IMR-90 (cell line): ENCODE data around the gene PLD6. TPM values are rescaled to one million over a fixed set of nuclear protein-coding genes. Genes with fewer than 3 reads are reported as not detected.

Experiments
- ATAC-seq: fragments of 200-7000 bp; cut with Tn5 transposase; 2 replicates; pipeline ENCODE4 v1.9.1; 2020; ENCODE audit warnings: low read depth, mild to moderate bottlenecking, moderate library complexity
- BruUV-seq: library from RNA; stranded (reverse); fragments of 400-500 nt; replicated peaks from 2 replicates; lab custom pipeline; 2021; lab: Mats Ljungman, UMichigan
- CTCF ChIA-PET: fragments of 300-600 bp; formaldehyde crosslinking; extraction: SDS; loops from one replicate; lab custom pipeline; 2021; ENCODE audit warnings: antibody characterized with exemption; lab: Yijun Ruan, JAX
- POLR2A ChIA-PET: fragments of 300-600 bp; sonication (Branson Sonifier 250); formaldehyde crosslinking; loops from one replicate; lab custom pipeline; 2022; ENCODE audit warnings: antibody characterized with exemption; ENCODE audit not compliant: unreplicated experiment; lab: Charles Lee
- DNase-seq: peaks from one replicate; pipeline ENCODE4 v3.0.0; 2013
- H2AFZ ChIP-seq: replicated peaks from 2 replicates; pipeline ENCODE3; 2013; ENCODE audit warnings: low read length, mild to moderate bottlenecking; ENCODE audit not compliant: poor library complexity
- H2AK5ac ChIP-seq: 2 replicates; pipeline ENCODE4 v1.6.1; 2013; ENCODE audit warnings: low read depth, low read length, inconsistent platforms
- H2AK9ac ChIP-seq: replicated peaks from 2 replicates; pipeline ENCODE3; 2013; ENCODE audit warnings: mild to moderate bottlenecking, low read depth, low read length, moderate library complexity; ENCODE audit not compliant: poor library complexity
- H2BK120ac ChIP-seq: 2 replicates; pipeline ENCODE4 v1.6.1; 2013; ENCODE audit warnings: low read depth, low read length, inconsistent platforms
- H2BK15ac ChIP-seq: 3 replicates; pipeline ENCODE4 v1.6.1; 2013; ENCODE audit warnings: low read depth, low read length, inconsistent platforms
- H2BK20ac ChIP-seq: 2 replicates; pipeline ENCODE4 v1.6.1; 2013; ENCODE audit warnings: low read depth, mild to moderate bottlenecking, inconsistent platforms, low read length, moderate library complexity
- H2BK5ac ChIP-seq: 2 replicates; pipeline ENCODE4 v1.6.1; 2013; ENCODE audit warnings: mild to moderate bottlenecking, low read depth, low read length, inconsistent platforms; ENCODE audit not compliant: poor library complexity, severe bottlenecking
- H3K14ac ChIP-seq: replicated peaks from 2 replicates; pipeline ENCODE4 v1.6.1; 2013; ENCODE audit warnings: low read depth, low read length, inconsistent platforms
- H3K18ac ChIP-seq: 2 replicates; pipeline ENCODE4 v1.6.1; 2013; ENCODE audit warnings: low read depth, low read length, control low read depth
- H3K23ac ChIP-seq: 2 replicates; pipeline ENCODE4 v1.6.1; 2013; ENCODE audit warnings: low read depth, low read length, inconsistent platforms
- H3K27ac ChIP-seq: 2 replicates; pipeline ENCODE4 v1.5.1; 2013; ENCODE audit warnings: mild to moderate bottlenecking, control low read depth, low read length; ENCODE audit not compliant: insufficient read depth
- H3K27me3 ChIP-seq: 2 replicates; pipeline ENCODE4 v1.6.1; 2013; ENCODE audit warnings: low read length; ENCODE audit not compliant: control insufficient read depth, insufficient read depth
- H3K36me3 ChIP-seq: 2 replicates; pipeline ENCODE4 v1.6.1; 2013; ENCODE audit warnings: low read length, mixed read lengths; ENCODE audit not compliant: control insufficient read depth, insufficient read depth
- H3K4ac ChIP-seq: 2 replicates; pipeline ENCODE4 v1.6.1; 2013; ENCODE audit warnings: low read depth, low read length, inconsistent platforms
- H3K4me1 ChIP-seq: 2 replicates; pipeline ENCODE4 v1.6.1; 2013; ENCODE audit warnings: low read length, mixed read lengths; ENCODE audit not compliant: control insufficient read depth, insufficient read depth
- H3K4me2 ChIP-seq: 2 replicates; pipeline ENCODE4 v1.6.1; 2013; ENCODE audit warnings: low read depth, mild to moderate bottlenecking, control low read depth, low read length, moderate library complexity
- H3K4me3 ChIP-seq: 2 replicates; pipeline ENCODE4 v1.5.1; 2013; ENCODE audit warnings: low read depth, mild to moderate bottlenecking, control low read depth, low read length, moderate library complexity; ENCODE audit not compliant: insufficient read depth
- H3K56ac ChIP-seq: 2 replicates; pipeline ENCODE4 v1.6.1; 2013; ENCODE audit warnings: low read length, inconsistent platforms; ENCODE audit not compliant: insufficient read depth; ENCODE audit errors: extremely low read depth
- H3K79me1 ChIP-seq, 2 experiments: 2 replicates each; pipeline ENCODE4 v1.6.1; 2013; ENCODE audit warnings: low read length in 2 of 2, inconsistent platforms in 1 of 2, low read depth in 1 of 2
- H3K9ac ChIP-seq: 2 replicates; pipeline ENCODE4 v1.6.1; 2013; ENCODE audit warnings: low read depth, low read length, control low read depth
- H3K9me1 ChIP-seq: 2 replicates; pipeline ENCODE4 v1.6.1; 2013; ENCODE audit warnings: low read length, inconsistent platforms; ENCODE audit not compliant: insufficient read depth
- H3K9me3 ChIP-seq: 2 replicates; pipeline ENCODE4 v1.6.1; 2013; ENCODE audit warnings: low read length; ENCODE audit not compliant: control insufficient read depth, insufficient read depth
- H4K20me1 ChIP-seq: 2 replicates; pipeline ENCODE4 v1.6.1; 2013; ENCODE audit warnings: low read length, inconsistent platforms; ENCODE audit not compliant: insufficient read depth
- H4K5ac ChIP-seq: 2 replicates; pipeline ENCODE4 v1.6.1; 2013; ENCODE audit warnings: mild to moderate bottlenecking, low read depth, low read length, control low read depth
- H4K8ac ChIP-seq, 2 experiments: 2 replicates each; pipeline ENCODE4 v1.6.1; 2013; ENCODE audit warnings: low read depth in 2 of 2, low read length in 2 of 2, control low read depth in 1 of 2, inconsistent platforms in 1 of 2
- H4K91ac ChIP-seq: 2 replicates; pipeline ENCODE4 v1.6.1; 2013; ENCODE audit warnings: low read depth, low read length, inconsistent platforms; ENCODE audit not compliant: insufficient read depth
- BHLHE40 ChIP-seq: fragments of 150-350 bp; IDR thresholded peaks from 2 replicates; pipeline ENCODE4 v1.6.1; 2016; ENCODE audit warnings: mild to moderate bottlenecking, low read depth, low read length
- CEBPB ChIP-seq: IDR thresholded peaks from 2 replicates; pipeline ENCODE4 v1.6.1; 2012; ENCODE audit warnings: low read depth, low read length, improper control_type of control experiment
- FOS ChIP-seq: fragments of 150-350 bp; IDR thresholded peaks from 2 replicates; pipeline ENCODE4 v1.6.1; 2016; ENCODE audit warnings: low read depth, low read length
- MAFK ChIP-seq: IDR thresholded peaks from 2 replicates; pipeline ENCODE4 v1.6.1; 2012; ENCODE audit warnings: low read depth, low read length, improper control_type of control experiment
- MAZ ChIP-seq: IDR thresholded peaks from 2 replicates; pipeline ENCODE4 v1.6.1; 2012; ENCODE audit warnings: low read depth, mild to moderate bottlenecking, low read length, improper control_type of control experiment, moderate library complexity, borderline replicate concordance
- RFX5 ChIP-seq: IDR thresholded peaks from 2 replicates; pipeline ENCODE4 v1.8.0; 2012; ENCODE audit warnings: low read depth, mild to moderate bottlenecking, low read length, moderate library complexity
- SMC3 ChIP-seq: fragments of 150-350 bp; IDR thresholded peaks from 2 replicates; pipeline ENCODE4 v1.6.1; 2016; ENCODE audit warnings: low read depth, mild to moderate bottlenecking, antibody characterized with exemption, low read length, moderate library complexity
- WGBS, 2 experiments: methylation state at CpG; one replicate each; pipeline versions ENCODE4 v1.1.5 to v1.1.7; 2013; ENCODE audit warnings: missing lambda C conversion rate in 2 of 2; ENCODE audit not compliant: insufficient read length in 1 of 2; ENCODE audit errors: extremely low coverage in 2 of 2; 5-methylcytosine and 5-hydroxymethylcytosine counted together
- dilution Hi-C: fragments of 300-500 bp; cut with HindIII; formaldehyde crosslinking; loops from one replicate; pipeline ENCODE4 v1.14.3; 2018; ENCODE audit warnings: low sequenced_read_pairs; ENCODE audit not compliant: unreplicated experiment
- in situ Hi-C: fragments of 300-500 bp; cut with MboI; formaldehyde crosslinking; loops from 3 replicates; pipeline ENCODE4 v1.14.3; 2019; ENCODE audit warnings: low sequenced_read_pairs, inconsistent platforms, mixed read lengths
- intact Hi-C: fragments of 100-400 bp; cut with micrococcal nuclease; formaldehyde crosslinking; loops from 2 replicates; pipeline ENCODE4 v1.10.0; 2022
- polyA plus RNA-seq, 3 experiments: library from polyadenylated mRNA; depleted of rRNA; stranded (reverse); fragments of >200 nt; gene quantifications; 2 replicates each; pipeline ENCODE4 v1.2.3, GENCODE V29; 2012; ENCODE audit warnings: low replicate concordance in 1 of 3
- total RNA-seq: library from RNA; depleted of rRNA; stranded (reverse); fragments of >200 nt; gene quantifications from 2 replicates; pipeline ENCODE4 v1.2.3, GENCODE V29; 2012
- TF ChIP-seq, protein P1 (sequence below): conservative IDR thresholded peaks from 2 replicates; pipeline ENCODE4 v1.5.1; 2012; ENCODE audit warnings: mild to moderate bottlenecking, low read depth, low read length, improper control_type of control experiment

PLD6 gene
- total and polyA plus RNA-seq, 2 of the 4 experiments (the other 2 are of a cell fraction), result 1.1 to 1.5 TPM

DNA sequence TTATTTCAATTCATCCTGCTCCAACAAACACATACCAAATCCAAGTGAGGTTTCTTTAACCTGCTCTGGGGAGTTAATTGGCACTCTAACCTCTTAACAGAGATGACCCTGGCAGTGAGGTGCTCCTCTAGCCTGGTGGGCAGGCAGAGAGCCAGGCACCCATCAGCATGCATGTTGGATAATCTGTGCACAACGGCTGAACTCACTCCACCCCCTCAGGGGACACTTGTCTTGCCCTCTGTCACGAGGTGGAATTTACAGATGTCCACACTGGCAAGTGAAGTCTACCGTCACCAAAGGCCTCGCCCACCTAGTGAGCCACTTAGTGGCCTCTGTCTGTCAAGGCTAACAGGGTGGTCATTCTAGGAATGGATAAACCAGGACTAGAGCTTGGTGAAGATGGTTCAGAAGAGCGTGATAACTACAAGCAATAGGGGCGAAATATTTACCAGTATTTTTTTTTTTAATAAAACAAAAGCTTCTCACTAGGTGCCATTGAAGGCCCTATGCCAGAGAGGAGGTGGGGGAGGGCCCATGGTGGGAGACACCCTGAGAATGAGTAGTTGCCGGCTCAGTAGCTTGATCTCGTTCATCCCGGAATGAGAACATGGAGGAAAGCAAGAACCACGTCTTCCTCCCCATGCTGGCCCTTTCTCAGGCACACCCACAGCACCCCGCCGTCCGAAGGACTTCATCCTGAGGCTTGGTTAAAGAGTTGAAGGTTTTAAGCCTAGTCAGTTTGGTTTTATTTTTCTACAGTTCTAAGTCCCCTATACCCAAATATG, 25.2 kb downstream of the PLD6 start:
- Histone ChIP-seq H2BK20ac (no peak overlapping the region), H3K9ac (no peak overlapping the region), H2BK120ac (no peak overlapping the region), H4K20me1 (no peaks in the 10 kb centered on the region), H4K91ac (no peak overlapping the region), H2AK5ac (no peak overlapping the region), H2BK15ac (no peak overlapping the region), H3K4me1 (no peaks in the 10 kb centered on the region), H3K23ac (no peak overlapping the region), H4K8ac (no peak overlapping the region), H3K4me3 (no peak overlapping the region), H3K4ac (no peak overlapping the region), H3K56ac (no peak overlapping the region), H2AK9ac (peak overlapping the region; percentile 10), H3K18ac (no peak overlapping the region), H3K4me2 (no peak overlapping the region), H4K5ac (no peak overlapping the region), H2BK5ac (no peak overlapping the region), H3K27me3 (no peaks in the 10 kb centered on the region), H3K14ac (no peak overlapping the region), H3K36me3 (peaks cover 64% of the 10 kb centered on the region), H3K27ac (no peak overlapping the region), H2AFZ (no peak overlapping the region), H3K9me1 (peaks cover 6% of the 10 kb centered on the region), H3K9me3 (no peaks in the 10 kb centered on the region), H3K79me1 (peaks cover 0 to 12% of the 10 kb centered on the region in 2 experiments; a peak in 3 of 4 replicates)
- in situ Hi-C loops (no loop called here), dilution Hi-C loops (no loop called here), intact Hi-C loops (no loop called here)
- ChIA-PET CTCF (no interaction called here), POLR2A (no interaction called here)
- WGBS, 2 experiments, result no CpG with 5 or more reads among the region's 13 CpGs
- DNase-seq (no peak), ATAC-seq (no peak)
- no TSS peak for BruUV-seq
- TF ChIP-seq RFX5 (no peak), FOS (no peak), BHLHE40 (no peak), SMC3 (no peak), MAZ (no peak), CEBPB (no peak), MAFK (no peak)
- TF ChIP-seq, protein P1, sequence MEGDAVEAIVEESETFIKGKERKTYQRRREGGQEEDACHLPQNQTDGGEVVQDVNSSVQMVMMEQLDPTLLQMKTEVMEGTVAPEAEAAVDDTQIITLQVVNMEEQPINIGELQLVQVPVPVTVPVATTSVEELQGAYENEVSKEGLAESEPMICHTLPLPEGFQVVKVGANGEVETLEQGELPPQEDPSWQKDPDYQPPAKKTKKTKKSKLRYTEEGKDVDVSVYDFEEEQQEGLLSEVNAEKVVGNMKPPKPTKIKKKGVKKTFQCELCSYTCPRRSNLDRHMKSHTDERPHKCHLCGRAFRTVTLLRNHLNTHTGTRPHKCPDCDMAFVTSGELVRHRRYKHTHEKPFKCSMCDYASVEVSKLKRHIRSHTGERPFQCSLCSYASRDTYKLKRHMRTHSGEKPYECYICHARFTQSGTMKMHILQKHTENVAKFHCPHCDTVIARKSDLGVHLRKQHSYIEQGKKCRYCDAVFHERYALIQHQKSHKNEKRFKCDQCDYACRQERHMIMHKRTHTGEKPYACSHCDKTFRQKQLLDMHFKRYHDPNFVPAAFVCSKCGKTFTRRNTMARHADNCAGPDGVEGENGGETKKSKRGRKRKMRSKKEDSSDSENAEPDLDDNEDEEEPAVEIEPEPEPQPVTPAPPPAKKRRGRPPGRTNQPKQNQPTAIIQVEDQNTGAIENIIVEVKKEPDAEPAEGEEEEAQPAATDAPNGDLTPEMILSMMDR, result no peak
